ENCODE results near the gene KRTAP10-10. TPM values are rescaled to one million over a fixed set of nuclear protein-coding genes. Genes with fewer than 3 reads are reported as not detected.
"Not testable (repeated sequence)": the region's sequence is repeated elsewhere in the genome, so short reads cannot be mapped to it uniquely, and the experiment has no call there.

KRTAP10-10 gene
- total RNA-seq, 2 donors from 2014 or later: not detected

DNA sequence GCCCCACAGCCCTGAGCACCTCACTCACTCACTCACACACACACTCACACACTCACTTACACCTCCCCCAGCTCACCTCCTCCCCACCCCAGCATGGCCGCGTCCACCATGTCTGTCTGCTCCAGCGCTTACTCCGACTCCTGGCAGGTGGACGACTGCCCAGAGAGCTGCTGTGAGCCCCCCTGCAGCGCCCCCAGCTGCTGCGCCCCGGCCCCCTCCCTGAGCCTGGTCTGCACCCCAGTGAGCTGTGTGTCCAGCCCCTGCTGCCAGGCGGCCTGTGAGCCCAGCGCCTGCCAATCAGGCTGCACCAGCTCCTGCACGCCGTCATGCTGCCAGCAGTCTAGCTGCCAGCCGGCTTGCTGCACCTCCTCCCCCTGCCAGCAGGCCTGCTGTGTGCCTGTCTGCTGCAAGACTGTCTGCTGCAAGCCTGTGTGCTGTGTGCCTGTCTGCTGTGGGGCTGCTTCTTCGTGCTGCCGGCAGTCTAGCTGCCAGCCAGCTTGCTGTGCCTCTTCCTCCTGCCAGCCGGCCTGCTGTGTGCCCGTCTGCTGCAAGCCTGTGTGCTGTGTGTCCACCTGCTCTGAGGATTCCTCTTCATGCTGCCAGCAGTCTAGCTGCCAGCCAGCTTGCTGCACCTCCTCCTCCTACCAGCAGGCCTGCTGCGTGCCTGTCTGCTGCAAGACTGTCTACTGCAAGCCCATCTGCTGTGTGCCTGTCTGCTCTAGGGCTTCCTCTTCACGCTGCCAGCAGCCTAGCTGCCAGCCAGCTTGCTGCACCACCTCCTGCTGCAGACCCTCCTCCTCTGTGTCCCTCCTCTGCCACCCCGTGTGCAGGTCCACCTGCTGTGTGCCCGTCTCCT is 9.4 kb downstream of the KRTAP10-10 start, which contains the start of gene KRTAP10-11:
Gene KRTAP10-11, plus strand, starts transcription at position 49 of the 856 bp plus-strand sequence. Its CDS starts 45 bp downstream, at position 94.
- not testable (repeated sequence) for H3K4me1 Mint-ChIP-seq; H3K9ac ChIP-seq (ENCODE audit: extremely low read depth, low read length, poor library complexity, severe bottlenecking); H3K36me3 ChIP-seq (ENCODE audit: control insufficient read depth, insufficient read depth, low read length); H3K36me3 Mint-ChIP-seq (ENCODE audit: low read depth); H3K4me3 Mint-ChIP-seq; H3K27me3 Mint-ChIP-seq (ENCODE audit: insufficient read depth); H3K4me3 ChIP-seq (ENCODE audit: low read length); H3K4me1 ChIP-seq (ENCODE audit: control insufficient read depth, insufficient read depth, low read length); H3K27me3 ChIP-seq (ENCODE audit: control insufficient read depth, insufficient read depth, low read length, poor library complexity, severe bottlenecking); DNase-seq
- H3K27ac ChIP-seq (ENCODE audit: low read depth, low read length): peak within 1 kb of the TSS; percentile 44
- Mint-ChIP-seq H3K27ac (peak within 1 kb of the TSS; percentile 46), H3K9me3 (peaks cover 36% of the 10 kb centered on the region)
- H3K9me3 ChIP-seq (ENCODE audit: control insufficient read depth, low read length): peaks cover 22% of the 10 kb centered on the region
- TF ChIP-seq, protein P1, sequence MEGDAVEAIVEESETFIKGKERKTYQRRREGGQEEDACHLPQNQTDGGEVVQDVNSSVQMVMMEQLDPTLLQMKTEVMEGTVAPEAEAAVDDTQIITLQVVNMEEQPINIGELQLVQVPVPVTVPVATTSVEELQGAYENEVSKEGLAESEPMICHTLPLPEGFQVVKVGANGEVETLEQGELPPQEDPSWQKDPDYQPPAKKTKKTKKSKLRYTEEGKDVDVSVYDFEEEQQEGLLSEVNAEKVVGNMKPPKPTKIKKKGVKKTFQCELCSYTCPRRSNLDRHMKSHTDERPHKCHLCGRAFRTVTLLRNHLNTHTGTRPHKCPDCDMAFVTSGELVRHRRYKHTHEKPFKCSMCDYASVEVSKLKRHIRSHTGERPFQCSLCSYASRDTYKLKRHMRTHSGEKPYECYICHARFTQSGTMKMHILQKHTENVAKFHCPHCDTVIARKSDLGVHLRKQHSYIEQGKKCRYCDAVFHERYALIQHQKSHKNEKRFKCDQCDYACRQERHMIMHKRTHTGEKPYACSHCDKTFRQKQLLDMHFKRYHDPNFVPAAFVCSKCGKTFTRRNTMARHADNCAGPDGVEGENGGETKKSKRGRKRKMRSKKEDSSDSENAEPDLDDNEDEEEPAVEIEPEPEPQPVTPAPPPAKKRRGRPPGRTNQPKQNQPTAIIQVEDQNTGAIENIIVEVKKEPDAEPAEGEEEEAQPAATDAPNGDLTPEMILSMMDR (conservative IDR thresholded peaks at IDR 0.05): peak; percentile 23
- 87 to 91% methylated on average over 7 to 21 of the region's 21 CpGs for WGBS, 2 experiments (ENCODE audit: insufficient coverage in 1 of 2, insufficient read length in 1 of 2)

GRCh38 chr21:44647222-44647552 is 10.0 kb downstream of the KRTAP10-10 start:
- Mint-ChIP-seq H3K4me3 (no peak overlapping the region), H3K27me3 (ENCODE audit: insufficient read depth) (peaks cover 3% of the 10 kb centered on the region), H3K27ac (peak overlapping the region; percentile 46), H3K4me1 (peaks cover 7% of the 10 kb centered on the region), H3K36me3 (ENCODE audit: low read depth) (peaks cover 4% of the 10 kb centered on the region), H3K9me3 (peaks cover 32% of the 10 kb centered on the region)
- H3K9me3 ChIP-seq (ENCODE audit: control insufficient read depth, low read length): peaks cover 22% of the 10 kb centered on the region
- no peak overlapping the region for H3K4me3 ChIP-seq (ENCODE audit: low read length)
- DNase-seq: no peak
- whole genome bisulfite sequencing, 2 experiments (ENCODE audit: insufficient coverage in 1 of 2, insufficient read length in 1 of 2): 69 to 90% methylated on average over 5 to 8 of the region's 8 CpGs
- no peaks in the 10 kb centered on the region for H3K36me3 ChIP-seq (ENCODE audit: control insufficient read depth, insufficient read depth, low read length)
- no peaks in the 10 kb centered on the region for H3K4me1 ChIP-seq (ENCODE audit: control insufficient read depth, insufficient read depth, low read length)
- no peak overlapping the region for H3K9ac ChIP-seq (ENCODE audit: extremely low read depth, low read length, poor library complexity, severe bottlenecking)
- TF ChIP-seq, protein P1 (conservative IDR thresholded peaks at IDR 0.05): no peak
- H3K27ac ChIP-seq (ENCODE audit: low read depth, low read length): peak overlapping the region; percentile 44
- H3K27me3 ChIP-seq (ENCODE audit: control insufficient read depth, insufficient read depth, low read length, poor library complexity, severe bottlenecking): no peaks in the 10 kb centered on the region

- H3K4me1 Mint-ChIP-seq: peaks cover 7% of the 10 kb centered on the region
- WGBS, 2 experiments (ENCODE audit: insufficient coverage in 1 of 2, insufficient read length in 1 of 2): 92 to 94% methylated on average over 19 to 33 of the region's 33 CpGs
- Histone ChIP-seq H3K27ac (ENCODE audit: low read depth, low read length) (no peak overlapping the region), H3K27me3 (ENCODE audit: control insufficient read depth, insufficient read depth, low read length, poor library complexity, severe bottlenecking) (no peaks in the 10 kb centered on the region), H3K4me3 (ENCODE audit: low read length) (no peak overlapping the region), H3K9me3 (ENCODE audit: control insufficient read depth, low read length) (peaks cover 19% of the 10 kb centered on the region), H3K4me1 (ENCODE audit: control insufficient read depth, insufficient read depth, low read length) (no peaks in the 10 kb centered on the region), H3K9ac (ENCODE audit: extremely low read depth, low read length, poor library complexity, severe bottlenecking) (no peak overlapping the region), H3K36me3 (ENCODE audit: control insufficient read depth, insufficient read depth, low read length) (no peaks in the 10 kb centered on the region)
- H3K36me3 Mint-ChIP-seq (ENCODE audit: low read depth): peaks cover 4% of the 10 kb centered on the region
- H3K9me3 Mint-ChIP-seq: peaks cover 25% of the 10 kb centered on the region
- peaks cover 5% of the 10 kb centered on the region for H3K27me3 Mint-ChIP-seq (ENCODE audit: insufficient read depth)
- H3K4me3 Mint-ChIP-seq: no peak overlapping the region
- TF ChIP-seq, protein P1 (conservative IDR thresholded peaks at IDR 0.05): no peak
- H3K27ac Mint-ChIP-seq: no peak overlapping the region
- no peak for DNase-seq
Observed at GRCh38 chr21:44648557-44649311, 11.6 kb downstream of the KRTAP10-10 start.

Data from endodermal cell (in vitro differentiated cells).